Omental fat pad (tissue), 4 donors: Measurements from ENCODE around the gene HERPUD1. TPM values are rescaled to one million over a fixed set of nuclear protein-coding genes. Genes with fewer than 3 reads are reported as not detected.

Experiments used
- ATAC-seq: fragments of 150-250 bp; one replicate; pipeline ENCODE4 v1.9.1; 2016; ENCODE audit warnings: mild to moderate bottlenecking, moderate library complexity; ENCODE audit not compliant: low FRiP score
- DNase-seq: peaks from one replicate; pipeline ENCODE4 v3.0.0-alpha.2; 2019; ENCODE audit warnings: low spot score
- CTCF ChIP-seq, 3 donors: fragments of 450-650 bp; IDR thresholded peaks; one replicate each; pipeline ENCODE4 v1.5.1; 2016 to 2017; ENCODE audit warnings: antibody characterized with exemption in 3 of 3, mild to moderate bottlenecking in 3 of 3, moderate library complexity in 2 of 3
- total RNA-seq, 4 donors: library from RNA; depleted of rRNA; stranded (reverse); fragments of >200 nt; gene quantifications; one replicate each; pipeline ENCODE4 v1.1.0, GENCODE V29; 2016

Gene HERPUD1
- total RNA-seq, 4 donors from 2014 or later = 151 to 170 (median 162) TPM

DNA sequence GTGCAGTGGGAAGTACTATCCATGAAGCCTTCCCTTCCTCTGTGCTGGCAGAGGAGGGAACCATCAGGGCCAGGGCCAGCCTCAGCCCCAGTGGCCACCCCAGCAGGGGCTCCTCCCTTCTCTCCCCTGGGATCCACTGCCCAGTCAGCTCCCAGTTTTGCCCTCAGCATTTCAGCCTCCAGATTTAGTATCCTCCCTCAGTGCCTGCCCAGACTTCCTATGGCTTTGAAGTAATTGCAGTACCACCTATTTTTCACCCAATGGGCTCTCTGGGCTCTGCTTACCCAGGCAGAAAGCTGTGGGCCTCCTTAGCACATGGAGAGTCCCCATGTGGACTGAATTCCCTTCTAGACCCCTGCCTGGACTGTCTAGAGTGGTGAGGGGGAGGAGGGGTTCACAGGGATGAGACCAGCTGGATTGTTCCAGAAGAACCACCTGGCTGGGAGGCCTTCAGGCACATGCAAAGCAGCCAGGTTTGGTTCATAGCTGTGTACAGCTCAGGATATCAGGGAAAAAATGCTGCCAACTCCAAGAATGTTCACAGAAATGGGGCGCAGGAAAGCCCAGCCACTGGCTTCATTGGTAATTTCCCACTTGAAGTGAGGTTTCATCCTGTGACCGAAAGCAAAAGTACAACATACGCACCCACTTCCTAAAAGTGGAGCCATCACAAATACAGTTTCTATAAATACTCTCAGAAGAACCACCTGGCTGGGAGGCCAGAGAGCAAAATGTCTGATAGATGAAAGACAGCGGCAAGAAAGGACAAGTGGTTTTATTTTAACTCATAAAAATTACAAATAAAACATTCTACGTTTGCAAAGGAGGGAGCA lies 15.2 kb upstream of the HERPUD1 start:
- no peak for DNase-seq
- ATAC-seq = no peak
- TF ChIP-seq CTCF (IDR thresholded peaks at IDR 0.05) = no peak

DNA sequence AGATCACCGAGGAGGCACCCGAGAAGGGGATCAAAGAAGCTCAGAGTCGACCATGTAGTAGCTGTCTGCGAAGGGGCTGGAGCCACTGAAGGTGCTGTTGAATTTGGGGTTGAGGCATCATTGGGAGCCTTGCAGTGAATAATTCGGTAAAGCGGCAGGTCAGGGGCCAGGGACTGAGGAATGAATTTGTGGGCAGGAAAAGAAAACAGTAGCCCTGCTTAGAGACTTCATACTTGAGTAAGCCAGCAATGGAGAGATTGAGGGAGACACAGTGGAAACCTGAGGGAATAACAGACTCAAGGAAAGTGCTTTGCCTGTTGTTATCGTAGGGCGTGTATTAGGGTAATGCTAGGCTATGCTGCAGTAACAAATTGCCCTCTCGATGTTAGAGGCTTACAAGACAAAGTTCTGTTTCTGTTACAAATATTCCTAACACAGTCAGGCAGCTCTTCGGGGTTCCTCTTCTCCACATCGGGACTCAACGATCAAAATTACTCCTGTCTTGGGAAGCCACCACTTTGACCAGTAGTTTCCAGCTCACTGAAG lies 13.4 kb upstream of the HERPUD1 start:
- DNase-seq (no peak), ATAC-seq (no peak)
- TF ChIP-seq CTCF (IDR thresholded peaks at IDR 0.05) = no peak

- ATAC-seq = no peak
- no peak for DNase-seq
- TF ChIP-seq CTCF (IDR thresholded peaks at IDR 0.05) = no peak
Measured at GRCh38 chr16:56919099-56919800, 12.7 kb upstream of the HERPUD1 start.

DNA sequence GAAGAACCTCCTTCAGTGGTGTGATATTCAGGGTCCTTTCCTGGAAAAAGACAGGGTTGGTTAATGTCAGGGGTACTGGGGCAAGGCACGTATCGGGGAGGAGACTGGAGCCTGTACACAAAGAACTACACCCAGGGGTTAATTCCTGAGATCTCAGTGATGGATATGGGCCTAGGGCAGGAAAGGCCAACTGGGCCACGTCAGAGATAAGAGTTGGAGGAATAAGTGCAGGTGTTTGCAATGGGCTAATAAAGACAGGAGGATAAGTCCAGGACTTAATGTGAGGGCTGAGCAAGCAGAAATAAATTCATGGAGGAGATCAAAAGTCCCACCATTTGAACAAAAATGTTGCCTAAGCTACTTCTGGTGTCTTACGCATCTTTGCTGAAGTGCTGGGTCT lies 10.4 kb upstream of the HERPUD1 start:
- ATAC-seq = no peak
- no peak for TF ChIP-seq CTCF (IDR thresholded peaks at IDR 0.05)
- no peak for DNase-seq

GRCh38 chr16:56923481-56924091 lies 8.4 kb upstream of the HERPUD1 start:
- TF ChIP-seq CTCF (IDR thresholded peaks at IDR 0.05) = no peak
- ATAC-seq = no peak
- no peak for DNase-seq

DNA sequence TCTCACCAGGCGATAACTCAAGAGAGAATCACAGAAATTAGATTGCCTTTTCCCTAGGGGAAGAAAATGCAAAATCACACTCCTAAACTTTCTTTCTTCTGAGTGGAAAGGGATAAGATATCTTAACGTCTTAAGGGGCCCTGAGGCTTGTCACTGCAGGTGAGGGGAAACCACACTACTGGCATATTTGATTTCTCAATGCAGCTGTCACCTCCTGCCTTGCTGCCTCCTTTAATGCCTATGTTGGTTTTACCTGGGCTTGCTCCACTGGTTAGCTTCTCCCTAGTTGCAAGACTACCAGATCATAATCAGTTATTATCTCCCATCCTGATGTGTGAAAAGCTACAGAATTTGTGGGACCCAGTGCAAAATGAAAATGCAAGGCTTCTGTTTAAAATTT lies 4.5 kb upstream of the HERPUD1 start:
- ATAC-seq = no peak

More for the DNA sequence above, 4.5 kb upstream of the HERPUD1 start:
- no peak for DNase-seq
- TF ChIP-seq CTCF (IDR thresholded peaks at IDR 0.05) = no peak
